ENCODE measurements around the gene STOX1. TPM values are rescaled to one million over a fixed set of nuclear protein-coding genes. Genes with fewer than 3 reads are reported as not detected.

The STOX1 gene
- total and polyA plus RNA-seq, 2 of the 13 experiments (the other 11 are each of a cell fraction or from before 2014, with no cell fraction given), result 2.5 to 6.0 TPM

- H3K9me3 ChIP-seq (ENCODE audit: low read length), result no peaks in the 10 kb centered on the region
- no peak overlapping the region for H3K9ac ChIP-seq (ENCODE audit: insufficient read depth, low read depth, low read length)
- H3K36me3 ChIP-seq (replicated peaks in 1 of 2; ENCODE audit: control insufficient read depth in 1 of 2, insufficient read depth in 2 of 2, low read length in 2 of 2), result peaks cover 6 to 34% of the 10 kb centered on the region in 2 experiments
- FAIRE-seq, result no peak
- no TSS peak for BruUV-seq (replicated peaks)
- H2AFZ ChIP-seq (ENCODE audit: low read length), result no peak overlapping the region
- CTCF ChIA-PET (ENCODE audit: low intra/inter-chr PET ratio, low total read pairs), result no interaction called here
- no peak overlapping the region for H3K4me2 ChIP-seq (ENCODE audit: low read depth, low read length)
- H3K4me1 ChIP-seq (ENCODE audit: insufficient read depth, low read length), result no peaks in the 10 kb centered on the region
- no peak for DNase-seq (ENCODE audit: low spot score)
- H3K27ac ChIP-seq (ENCODE audit: extremely low read length, insufficient read depth, low read length), result no peak overlapping the region
- in situ Hi-C loops (cut with HindIII; ENCODE audit: extremely low pct_ligation_motif_present, low pct_unique_long_range_greater_than_20kb) (no loop called here), intact Hi-C loops (cut with micrococcal nuclease; ENCODE audit: unreplicated experiment) (no loop called here)
- H4K20me1 ChIP-seq (ENCODE audit: insufficient read depth, low read length), result no peaks in the 10 kb centered on the region
- H3K79me2 ChIP-seq (ENCODE audit: insufficient read depth, low read length), result no peaks in the 10 kb centered on the region
- H3K27me3 ChIP-seq (ENCODE audit: control insufficient read depth in 1 of 2, insufficient read depth in 2 of 2, low read length in 2 of 2), result no peaks in the 10 kb centered on the region
- POLR2A ChIA-PET, result no interaction called here
- H3K4me3 ChIP-seq (replicated peaks in 1 of 3; ENCODE audit: insufficient read depth in 1 of 3, low read depth in 2 of 3, low read length in 3 of 3), result no peak overlapping the region
- no peak for ATAC-seq
- TF ChIP-seq ESRRA (CRISPR knock-in tag; IDR thresholded peaks at IDR 0.05; ENCODE audit: low read depth) (no peak), ATM (IDR thresholded peaks at IDR 0.05; ENCODE audit: borderline replicate concordance) (no peak), ZNF616 (CRISPR knock-in tag; IDR thresholded peaks at IDR 0.05; ENCODE audit: low read depth) (no peak), GABPA (IDR thresholded peaks at IDR 0.05; ENCODE audit: low read depth, low read length) (no peak), GABPA (CRISPR knock-in tag; IDR thresholded peaks at IDR 0.05; ENCODE audit: low read depth) (no peak), ZNF687 (CRISPR knock-in tag; IDR thresholded peaks at IDR 0.05) (no peak), E2F2 (CRISPR knock-in tag; IDR thresholded peaks at IDR 0.05; ENCODE audit: borderline replicate concordance) (no peak), CREB3 (CRISPR knock-in tag; IDR thresholded peaks at IDR 0.05) (no peak), ZBTB40 (IDR thresholded peaks at IDR 0.05) (no peak), ZBTB40 (CRISPR knock-in tag; IDR thresholded peaks at IDR 0.05) (no peak)
Observed at GRCh38 chr10:68934994-68935393, 107.7 kb downstream of the STOX1 start.
